Mononuclear cell (primary cell): ENCODE results near the gene ARPC2. TPM values are rescaled to one million over a fixed set of nuclear protein-coding genes. Genes with fewer than 3 reads are reported as not detected.
"Not testable (repeated sequence)": the region's sequence is repeated elsewhere in the genome, so short reads cannot be mapped to it uniquely, and the experiment has no call there.

Experiments used
- H3K27me3 ChIP-seq: 2 replicates; pipeline ENCODE4 v1.6.0; 2011; ENCODE audit warnings: low read length, control low read depth; ENCODE audit not compliant: insufficient read depth
- H3K4me1 ChIP-seq: 2 replicates; pipeline ENCODE4 v1.5.1; 2011; ENCODE audit warnings: mild to moderate bottlenecking, low read length, control low read depth; ENCODE audit not compliant: insufficient read depth
- H3K4me3 ChIP-seq: 2 replicates; pipeline ENCODE4 v1.5.1; 2011; ENCODE audit warnings: mild to moderate bottlenecking, low read length, moderate library complexity
- H3K9me3 ChIP-seq: 2 replicates; pipeline ENCODE4 v1.5.1; 2011; ENCODE audit warnings: low read depth, mild to moderate bottlenecking, control low read depth, low read length
- total RNA-seq: library from RNA; depleted of rRNA; stranded (reverse); fragments of >200 nt; gene quantifications from one replicate; pipeline ENCODE4 v1.2.3, GENCODE V29; 2012

The ARPC2 gene
- total RNA-seq, 1 donor, result 551 TPM

DNA sequence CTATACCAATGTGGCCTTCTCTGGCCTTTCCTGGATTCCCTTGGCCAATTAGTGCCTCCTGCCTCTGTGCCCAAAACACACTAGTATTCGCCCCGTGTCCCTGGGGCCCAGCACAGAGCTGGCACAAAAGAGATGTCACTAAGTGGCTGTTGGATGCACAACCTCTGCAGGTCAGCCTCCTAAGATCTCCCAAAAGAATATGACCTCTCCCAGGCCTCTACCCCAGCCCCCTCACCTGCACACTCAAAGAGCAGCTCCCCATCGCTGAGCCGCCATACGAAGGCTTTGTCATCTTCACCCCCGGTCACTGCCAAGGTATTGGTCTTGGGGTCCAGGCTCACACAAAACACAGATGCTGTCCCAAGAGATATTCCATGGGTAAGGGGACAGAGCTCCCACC lies 50.3 kb downstream of the ARPC2 start:
- Histone ChIP-seq H3K9me3 (no peaks in the 10 kb centered on the region), H3K27me3 (no peaks in the 10 kb centered on the region), H3K4me3 (no peak overlapping the region), H3K4me1 (peaks cover 56% of the 10 kb centered on the region)

DNA sequence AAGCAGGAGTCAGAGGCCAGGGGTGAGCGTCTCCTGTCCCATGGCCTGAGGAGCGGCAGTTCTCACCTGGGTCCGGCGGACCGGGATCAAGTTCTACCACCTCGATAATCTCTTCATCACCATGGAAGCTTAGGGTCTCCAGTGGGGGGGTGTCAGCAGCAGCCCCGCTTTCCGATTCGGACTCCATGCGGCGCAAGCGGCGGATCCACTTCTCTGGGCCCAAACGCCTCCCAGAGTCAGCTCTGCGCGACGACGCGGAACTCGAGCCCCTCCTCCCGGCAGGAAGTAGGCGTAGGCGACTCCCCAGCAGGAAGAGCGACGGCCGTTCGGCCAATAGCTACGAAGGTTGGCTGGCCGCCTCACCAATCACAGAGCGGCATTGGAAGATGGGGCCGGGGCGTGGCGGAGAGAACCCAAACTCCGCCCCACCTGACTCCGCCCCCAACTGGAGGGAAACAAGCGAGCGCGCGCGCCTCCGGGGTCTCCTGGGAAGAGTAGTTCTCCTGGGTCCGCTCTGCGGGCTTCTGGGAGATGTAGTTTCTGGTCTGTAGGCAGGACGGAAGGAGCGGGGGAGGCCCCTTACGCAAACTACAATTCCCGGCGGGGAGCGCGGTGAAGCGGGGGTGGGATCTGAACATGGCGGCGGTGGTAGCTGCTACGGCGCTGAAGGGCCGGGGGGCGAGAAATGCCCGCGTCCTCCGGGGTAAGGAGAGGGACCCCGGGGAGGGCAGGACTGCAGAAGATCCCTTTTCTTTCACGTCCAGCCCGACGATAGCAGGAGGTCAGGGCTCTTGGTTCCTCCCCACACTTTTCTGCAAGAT lies 53.1 kb downstream of the ARPC2 start, which contains the start of the genes AAMP and PNKD:
Gene AAMP (minus strand): TSS at position 238 of the 821 bp plus-strand sequence. CDS start 51 bp downstream, at position 187.
Gene PNKD (plus strand): TSS at position 620 of the 821 bp plus-strand sequence. CDS start 17 bp downstream, at position 637.
- Histone ChIP-seq H3K9me3 (no peaks in the 10 kb centered on the region), H3K4me1 (peaks cover 43% of the 10 kb centered on the region), H3K4me3 (peak within 1 kb of the TSS; percentile 93), H3K27me3 (no peaks in the 10 kb centered on the region)

DNA sequence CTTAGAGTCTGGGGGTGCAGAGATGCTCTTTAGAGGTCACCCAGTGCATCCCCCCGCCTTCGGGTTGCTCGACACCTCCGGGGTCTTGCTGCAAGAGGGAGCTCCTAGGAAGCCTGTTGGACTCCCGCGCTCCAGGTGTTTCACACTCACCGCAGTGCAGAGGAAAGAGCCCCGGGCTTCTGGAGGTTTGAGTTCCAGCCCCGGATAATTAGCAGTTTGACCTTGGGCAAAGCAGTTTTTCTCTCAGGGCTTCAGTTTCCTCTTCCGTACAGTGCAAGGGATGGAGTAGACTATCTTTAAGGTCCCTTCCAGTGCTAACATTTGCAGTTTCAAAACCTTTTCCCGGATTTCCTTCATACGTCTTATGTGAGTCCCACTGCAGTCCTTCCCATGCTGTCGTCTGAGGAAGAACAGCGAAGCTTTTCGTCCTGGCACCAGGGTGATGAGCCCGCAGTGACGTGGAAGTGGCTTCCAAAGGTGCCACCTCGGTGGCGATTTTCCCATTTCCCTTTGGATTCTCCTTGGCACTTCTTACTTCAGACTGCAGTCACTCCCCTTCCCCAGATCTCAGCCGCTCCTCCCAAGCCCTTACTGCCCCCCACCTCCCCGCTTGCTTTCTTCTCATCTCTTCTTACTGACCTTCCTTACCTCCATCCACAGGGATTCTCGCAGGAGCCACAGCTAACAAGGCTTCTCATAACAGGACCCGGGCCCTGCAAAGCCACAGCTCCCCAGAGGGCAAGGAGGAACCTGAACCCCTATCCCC lies 53.9 kb downstream of the ARPC2 start:
- peaks cover 43% of the 10 kb centered on the region for H3K4me1 ChIP-seq
- no peaks in the 10 kb centered on the region for H3K27me3 ChIP-seq
- peak overlapping the region; percentile 93 for H3K4me3 ChIP-seq
- H3K9me3 ChIP-seq, result no peaks in the 10 kb centered on the region

DNA sequence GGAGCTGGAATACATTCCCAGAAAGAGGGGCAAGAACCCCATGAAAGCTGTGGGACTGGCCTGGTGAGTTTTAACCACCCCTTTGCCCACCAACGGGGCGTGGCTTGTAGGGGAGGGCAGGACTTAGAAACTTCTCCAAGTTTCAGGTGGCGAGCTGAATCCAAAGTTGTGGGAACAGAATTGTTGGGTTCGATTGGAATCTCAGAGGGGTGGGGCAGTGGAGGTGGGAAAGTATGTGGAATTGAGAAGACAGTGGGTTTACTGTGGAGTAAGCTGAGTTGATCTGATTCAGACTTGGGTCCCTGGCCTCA lies 54.5 kb downstream of the ARPC2 start:
- Histone ChIP-seq H3K27me3 (no peaks in the 10 kb centered on the region), H3K4me3 (no peak overlapping the region), H3K4me1 (peaks cover 43% of the 10 kb centered on the region), H3K9me3 (no peaks in the 10 kb centered on the region)

DNA sequence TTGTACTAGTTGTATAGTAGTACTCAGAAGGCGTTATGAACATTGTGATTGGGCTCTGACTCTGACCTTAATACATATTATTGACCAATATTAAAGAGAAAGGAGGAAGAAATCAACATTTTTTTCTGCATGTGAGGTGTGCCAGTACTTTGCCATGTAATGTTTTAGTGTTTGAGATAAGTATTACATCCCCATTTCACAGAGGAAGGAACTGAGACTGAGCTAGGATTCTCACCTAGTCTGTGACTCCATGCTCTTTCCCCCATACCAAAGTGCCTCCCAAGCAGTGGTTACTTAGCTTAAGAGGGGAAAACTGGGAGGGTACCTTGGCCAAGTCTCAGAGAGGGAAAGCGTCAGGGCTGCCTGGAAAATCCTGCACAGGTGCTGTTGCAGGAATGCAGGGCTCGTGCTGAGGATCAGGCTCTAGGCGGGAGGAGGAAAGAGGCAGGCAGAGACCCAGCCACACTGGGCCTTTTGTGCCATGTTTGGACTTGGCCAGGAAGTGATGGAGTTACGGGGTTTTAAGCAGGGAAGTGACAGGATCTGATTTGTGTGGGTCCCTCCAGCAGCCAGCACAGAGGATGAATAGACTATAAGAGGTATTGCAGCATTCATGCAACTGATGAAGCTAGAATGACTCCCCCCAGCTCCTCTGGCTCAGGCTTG lies 55.0 kb downstream of the ARPC2 start:
- Histone ChIP-seq H3K27me3 (no peaks in the 10 kb centered on the region), H3K9me3 (no peaks in the 10 kb centered on the region), H3K4me1 (peaks cover 43% of the 10 kb centered on the region), H3K4me3 (no peak overlapping the region)

DNA sequence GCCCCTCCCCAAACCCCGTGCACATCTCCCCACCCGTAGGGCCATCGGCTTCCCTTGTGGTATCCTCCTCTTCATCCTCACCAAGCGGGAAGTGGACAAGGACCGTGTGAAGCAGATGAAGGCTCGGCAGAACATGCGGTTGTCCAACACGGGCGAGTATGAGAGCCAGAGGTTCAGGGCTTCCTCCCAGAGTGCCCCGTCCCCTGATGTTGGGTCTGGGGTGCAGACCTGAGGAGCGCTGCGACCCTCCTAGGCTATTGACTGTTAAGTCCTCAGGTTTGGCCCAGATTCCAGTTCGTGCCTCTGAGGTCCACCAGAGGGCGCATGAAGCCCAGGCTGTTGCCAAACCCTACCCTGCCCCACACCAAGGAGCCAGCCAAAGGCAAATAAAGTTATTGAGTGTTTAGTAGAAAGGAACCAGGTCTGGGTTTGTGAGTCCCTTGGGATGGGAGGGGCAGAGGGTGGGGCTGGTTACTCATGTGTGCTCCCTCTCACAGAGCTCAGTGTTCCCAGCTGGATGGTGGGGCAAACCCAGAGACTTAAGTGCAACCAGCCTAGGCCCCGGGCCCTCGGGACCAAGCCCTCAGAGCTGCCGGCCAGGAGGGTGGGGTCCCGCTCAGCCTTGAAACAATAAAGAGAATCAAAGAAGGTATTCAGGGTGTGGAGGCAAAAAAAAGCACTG lies 55.7 kb downstream of the ARPC2 start:
- H3K27me3 ChIP-seq, result no peaks in the 10 kb centered on the region
- H3K4me1 ChIP-seq, result peaks cover 43% of the 10 kb centered on the region
- no peak overlapping the region for H3K4me3 ChIP-seq
- H3K9me3 ChIP-seq, result no peaks in the 10 kb centered on the region

DNA sequence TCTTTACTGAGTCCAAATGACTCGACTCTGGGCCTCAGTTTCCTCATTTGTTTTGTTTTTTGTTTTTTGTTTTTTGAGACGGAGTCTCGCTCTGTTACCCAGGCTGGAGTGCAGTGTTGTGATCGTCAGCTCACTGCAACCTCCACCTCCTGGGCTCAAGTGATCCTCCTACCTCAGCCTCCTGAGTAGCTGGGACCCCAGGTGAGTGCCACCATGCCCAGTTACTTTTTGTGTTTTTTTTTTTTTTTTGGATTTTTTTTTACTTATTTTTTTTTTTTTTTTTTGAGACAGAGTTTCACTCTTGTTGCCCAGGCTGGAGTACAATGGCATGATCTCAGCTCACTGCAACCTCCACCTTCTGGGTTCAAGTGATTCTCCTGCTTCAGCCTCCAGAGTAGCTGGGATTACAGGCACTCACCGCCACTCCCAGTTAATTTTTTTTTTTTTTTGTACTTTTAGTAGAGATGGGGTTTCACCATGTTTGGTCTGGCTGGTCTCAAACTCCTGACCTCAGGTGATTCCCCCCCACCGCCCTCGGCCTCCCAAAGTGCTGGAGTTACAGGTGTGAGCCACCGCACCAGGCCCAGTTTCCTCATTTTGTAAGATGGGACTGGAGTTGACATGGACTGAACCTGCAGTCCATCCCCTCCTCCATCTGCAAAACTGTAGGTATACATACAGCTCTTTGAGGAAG lies 56.4 kb downstream of the ARPC2 start:
- H3K4me1 ChIP-seq, result peaks cover 40% of the 10 kb centered on the region
- not testable (repeated sequence) for H3K4me3 ChIP-seq, H3K27me3 ChIP-seq, H3K9me3 ChIP-seq

DNA sequence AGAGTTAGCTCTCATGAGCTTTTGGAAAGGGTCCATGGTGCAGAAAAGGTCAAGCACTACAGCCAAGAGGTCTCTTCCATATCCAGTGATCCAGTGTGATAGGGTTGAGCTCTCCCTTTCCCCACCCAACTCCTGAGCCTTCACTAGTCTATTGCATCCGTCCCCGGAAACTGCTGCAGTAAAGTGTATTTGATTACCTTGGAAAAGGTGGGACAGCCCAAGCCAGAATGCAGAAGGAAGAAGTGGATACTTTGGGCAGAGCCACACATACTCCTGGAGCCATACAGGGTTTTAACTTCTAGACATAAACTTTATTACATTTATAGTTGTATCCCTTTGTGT lies 56.9 kb downstream of the ARPC2 start:
- Histone ChIP-seq H3K27me3 (no peaks in the 10 kb centered on the region), H3K4me3 (no peak overlapping the region), H3K9me3 (no peaks in the 10 kb centered on the region), H3K4me1 (peaks cover 36% of the 10 kb centered on the region)

DNA sequence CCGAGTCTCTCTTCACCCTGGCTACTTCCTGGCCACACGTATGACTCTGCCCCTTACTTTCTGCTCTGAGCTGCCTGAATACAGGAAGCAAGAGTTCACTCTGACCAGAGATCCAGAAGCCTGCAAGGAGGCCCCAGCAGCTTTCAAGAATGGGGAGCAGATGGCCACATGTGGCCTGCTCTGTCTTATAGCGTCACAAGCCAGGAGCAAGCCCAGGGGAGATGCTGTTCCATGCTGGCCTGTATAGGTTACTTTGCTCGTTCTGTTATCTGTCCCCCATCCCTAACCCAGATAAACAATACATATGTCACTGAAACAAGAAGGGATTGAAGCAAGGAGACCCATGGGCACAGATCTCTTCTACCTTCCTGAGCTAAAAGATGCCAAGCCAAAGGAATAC lies 57.6 kb downstream of the ARPC2 start:
- no peak overlapping the region for H3K4me3 ChIP-seq
- peaks cover 29% of the 10 kb centered on the region for H3K4me1 ChIP-seq
- H3K27me3 ChIP-seq, result no peaks in the 10 kb centered on the region
- no peaks in the 10 kb centered on the region for H3K9me3 ChIP-seq

DNA sequence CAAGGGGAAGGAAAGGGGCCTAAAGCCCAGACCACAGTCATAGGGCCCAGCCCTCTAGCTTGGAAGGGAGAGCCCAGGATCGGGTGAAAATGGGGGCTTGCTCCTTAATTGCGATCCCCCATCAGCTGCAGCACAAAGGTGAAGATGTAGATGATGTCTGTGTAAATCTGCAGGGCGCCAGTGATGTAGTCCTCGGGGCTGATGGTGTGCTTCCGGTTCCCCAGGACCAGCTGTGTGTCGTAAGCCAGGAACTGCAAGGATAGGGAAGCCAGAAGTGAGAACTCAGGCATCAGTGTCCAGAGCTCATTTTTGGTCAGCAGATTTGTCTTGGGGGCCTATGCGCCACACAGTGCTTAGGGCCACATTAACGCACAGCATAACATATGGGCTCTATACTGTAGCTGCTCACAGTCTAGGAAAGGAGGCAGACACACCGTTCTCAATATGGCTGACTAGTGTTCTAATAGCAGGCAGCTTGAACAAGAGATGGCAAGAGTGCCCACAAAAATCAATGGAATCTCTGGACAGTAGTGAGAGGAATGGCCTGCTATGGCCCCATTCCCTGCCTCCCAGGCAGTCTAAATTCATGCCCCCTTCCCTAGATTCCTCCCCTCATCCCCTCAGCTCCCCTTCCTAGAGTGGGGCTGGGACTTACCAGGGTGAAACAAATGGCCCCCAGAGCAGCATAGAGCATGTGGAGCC lies 58.5 kb downstream of the ARPC2 start:
- no peak overlapping the region for H3K4me3 ChIP-seq
- H3K9me3 ChIP-seq, result no peaks in the 10 kb centered on the region
- no peaks in the 10 kb centered on the region for H3K27me3 ChIP-seq
- H3K4me1 ChIP-seq, result peaks cover 27% of the 10 kb centered on the region

DNA sequence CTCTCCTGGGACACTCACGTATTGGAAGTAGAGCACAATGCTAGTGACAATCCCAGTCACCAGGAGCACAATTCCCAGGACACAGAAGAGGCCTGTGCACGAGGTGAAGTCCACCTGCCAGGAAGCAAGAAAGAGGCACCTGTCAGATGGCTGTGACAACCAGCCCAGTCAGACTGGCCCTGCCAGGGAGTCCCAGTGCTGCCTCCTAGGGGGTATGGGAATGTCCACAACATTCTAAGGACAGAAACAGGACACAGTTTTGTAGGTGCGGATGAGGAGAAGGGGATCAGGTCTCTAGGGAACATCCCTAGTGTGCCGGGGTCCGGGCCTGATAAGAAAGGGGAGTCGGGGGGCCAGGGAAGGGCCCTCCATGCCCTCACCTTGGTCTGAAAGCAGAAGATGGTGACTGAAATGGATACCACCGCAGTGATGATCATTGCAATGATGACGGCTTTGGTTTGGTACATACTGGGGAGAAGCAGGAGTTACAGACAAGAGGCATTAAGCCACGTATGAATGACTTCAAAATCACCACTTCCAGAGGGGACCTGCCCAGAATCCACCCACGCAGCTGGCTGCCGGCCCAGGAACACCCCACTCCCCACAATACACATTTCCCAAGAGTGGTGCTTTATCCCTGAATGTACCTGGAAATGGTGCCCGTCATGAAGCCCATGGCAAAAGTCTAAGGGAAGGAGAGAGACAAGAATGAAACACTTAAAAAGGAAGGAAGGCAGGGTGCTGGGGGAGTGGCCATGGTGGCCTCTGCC lies 60.2 kb downstream of the ARPC2 start:
- Histone ChIP-seq H3K27me3 (no peaks in the 10 kb centered on the region), H3K4me1 (peaks cover 11% of the 10 kb centered on the region), H3K4me3 (no peak overlapping the region), H3K9me3 (no peaks in the 10 kb centered on the region)

DNA sequence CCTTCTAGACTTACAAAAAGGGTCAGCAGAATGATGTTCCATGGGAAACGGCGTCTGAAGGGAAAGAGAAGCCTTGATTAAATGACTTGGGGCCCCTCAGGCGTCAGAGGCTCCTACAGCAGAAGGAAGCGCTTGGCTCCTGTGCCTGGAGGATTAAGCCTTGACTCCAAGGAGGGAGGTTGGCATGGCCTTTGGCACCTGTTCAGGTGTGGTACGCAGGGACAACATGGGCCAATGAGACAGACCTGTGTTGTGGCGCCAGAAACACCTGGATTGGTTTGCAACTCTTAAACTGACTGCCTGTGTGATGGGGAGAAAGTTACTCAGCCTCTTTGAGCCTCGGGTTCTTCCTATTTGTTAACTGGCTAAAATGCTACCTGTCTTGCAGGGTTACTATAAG lies 60.9 kb downstream of the ARPC2 start:
- no peaks in the 10 kb centered on the region for H3K27me3 ChIP-seq
- no peaks in the 10 kb centered on the region for H3K9me3 ChIP-seq
- H3K4me3 ChIP-seq, result no peak overlapping the region
- peaks cover 8% of the 10 kb centered on the region for H3K4me1 ChIP-seq

DNA sequence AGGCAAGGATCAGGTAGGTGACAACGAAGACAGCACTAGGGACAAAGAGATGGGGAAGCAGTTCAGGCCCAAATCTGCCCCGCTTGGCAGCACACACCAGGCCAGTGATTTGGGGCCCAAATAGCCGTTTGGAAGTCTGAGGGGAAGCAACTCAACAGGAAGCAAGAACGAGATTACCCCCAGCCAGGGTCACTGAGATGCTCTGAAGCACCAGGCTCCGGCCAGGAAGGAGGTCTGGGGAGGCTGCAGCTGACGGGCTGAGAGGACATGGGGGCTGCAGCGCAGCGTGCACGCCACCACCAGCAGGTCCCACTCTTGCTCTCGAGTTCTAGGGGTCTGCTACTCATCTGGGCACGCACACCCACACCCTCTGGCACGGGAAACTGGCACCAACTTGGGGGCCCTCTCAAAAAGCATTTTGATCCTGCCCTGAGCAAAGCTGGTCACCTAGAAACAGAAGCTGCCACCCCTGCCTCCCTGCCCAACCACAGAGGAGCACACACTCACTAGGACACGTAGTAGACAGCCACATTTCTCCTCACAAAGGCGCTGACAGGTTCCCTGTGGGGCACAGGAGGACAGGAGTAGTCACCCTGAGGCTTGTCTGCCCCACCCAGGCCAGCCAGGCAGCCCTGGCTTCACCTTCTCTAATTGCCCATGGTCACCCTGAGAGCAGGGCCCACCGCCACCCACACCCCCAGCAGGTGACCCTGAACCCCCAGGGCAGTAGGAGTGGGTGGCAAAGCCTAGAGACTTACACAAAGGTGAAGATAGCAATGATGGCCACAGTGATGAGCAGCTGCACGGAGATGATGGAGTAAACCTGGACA lies 61.8 kb downstream of the ARPC2 start:
- Histone ChIP-seq H3K4me3 (no peak overlapping the region), H3K27me3 (no peaks in the 10 kb centered on the region), H3K4me1 (peaks cover 13% of the 10 kb centered on the region), H3K9me3 (no peaks in the 10 kb centered on the region)
